HFFc6 (cell line): ENCODE results near the gene TESK1. TPM values are rescaled to one million over a fixed set of nuclear protein-coding genes. Genes with fewer than 3 reads are reported as not detected.

ENCODE experiments used
- DNase-seq: peaks from one replicate; pipeline ENCODE4 v3.0.0-alpha.2; 2018
- H3K27ac Mint-ChIP-seq: 2 replicates; pipeline ENCODE4 v1.8.0; 2020; ENCODE audit warnings: mild to moderate bottlenecking, mixed read lengths
- H3K27me3 Mint-ChIP-seq: 2 replicates; pipeline ENCODE4 v1.8.0; 2021; ENCODE audit warnings: mild to moderate bottlenecking, moderate library complexity, mixed read lengths; ENCODE audit not compliant: insufficient read depth
- H3K36me3 Mint-ChIP-seq: 2 replicates; pipeline ENCODE4 v1.8.0; 2021; ENCODE audit warnings: low read depth, mixed read lengths
- H3K4me1 Mint-ChIP-seq: 2 replicates; pipeline ENCODE4 v1.8.0; 2020; ENCODE audit warnings: low read depth, mixed read lengths
- H3K4me3 Mint-ChIP-seq: 2 replicates; pipeline ENCODE4 v1.8.0; 2020; ENCODE audit warnings: mild to moderate bottlenecking, moderate library complexity, mixed read lengths
- H3K9me3 Mint-ChIP-seq: 2 replicates; pipeline ENCODE4 v1.8.0; 2020; ENCODE audit warnings: mild to moderate bottlenecking, mixed read lengths
- total RNA-seq, 6 experiments: library from RNA; stranded (reverse); fragmentation: NEBNext Ultra II Directional; extraction: Animal tissue kit (Norgen Biotek cat#: 25700); gene quantifications; 2 replicates in 1 of 6; 3 replicates in 5 of 6; pipeline ENCODE4 v1.2.3, GENCODE V29; 2021
- TF ChIP-seq, protein P1 (sequence below): fragments of 200-600 bp; sonication (generic); IDR thresholded peaks from 2 replicates; pipeline ENCODE4 v1.5.0; 2021; ENCODE audit warnings: antibody characterized with exemption, mild to moderate bottlenecking

The TESK1 gene
- total RNA-seq, 6 experiments from 2014 or later: 25.4 to 33.2 (median 28.5) TPM

DNA sequence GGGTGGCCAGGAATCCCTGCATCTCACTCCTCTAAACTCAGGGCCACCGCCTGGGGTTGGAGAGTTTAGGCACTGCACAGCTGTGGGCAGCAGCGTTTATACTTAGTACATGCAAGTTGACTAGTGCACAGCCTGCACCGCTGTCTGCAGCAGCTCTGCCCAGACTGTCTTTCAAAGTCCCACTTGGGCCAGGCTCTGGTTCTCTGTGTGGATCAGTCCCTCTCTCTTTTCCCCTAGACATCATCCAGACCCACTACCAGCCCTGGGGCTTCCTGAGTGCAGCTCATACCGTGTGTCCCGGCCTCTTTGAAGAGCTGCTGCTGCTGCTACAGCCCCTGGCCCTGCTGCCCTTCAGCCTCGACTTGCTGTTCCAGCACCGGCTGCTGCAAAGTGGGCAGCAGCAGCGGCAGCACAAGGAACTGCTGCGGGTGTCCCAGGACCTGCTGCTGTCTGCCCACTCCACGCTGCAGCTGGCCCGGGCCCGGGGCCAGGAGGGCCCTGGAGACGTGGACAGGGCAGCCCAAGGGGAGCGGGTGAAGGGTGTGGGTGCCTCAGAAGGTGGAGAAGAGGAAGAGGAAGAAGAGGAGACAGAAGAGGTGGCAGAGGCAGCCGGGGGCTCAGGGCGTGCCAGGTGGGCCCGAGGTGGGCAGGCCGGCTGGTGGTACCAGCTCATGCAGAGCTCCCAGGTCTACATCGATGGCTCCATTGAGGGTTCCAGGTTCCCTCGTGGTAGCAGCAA lies 45.1 kb upstream of the TESK1 start:
- H3K36me3 Mint-ChIP-seq: peaks cover 32% of the 10 kb centered on the region
- no peak overlapping the region for H3K27ac Mint-ChIP-seq
- H3K4me3 Mint-ChIP-seq: no peak overlapping the region
- no peaks in the 10 kb centered on the region for H3K4me1 Mint-ChIP-seq
- TF ChIP-seq, protein P1, sequence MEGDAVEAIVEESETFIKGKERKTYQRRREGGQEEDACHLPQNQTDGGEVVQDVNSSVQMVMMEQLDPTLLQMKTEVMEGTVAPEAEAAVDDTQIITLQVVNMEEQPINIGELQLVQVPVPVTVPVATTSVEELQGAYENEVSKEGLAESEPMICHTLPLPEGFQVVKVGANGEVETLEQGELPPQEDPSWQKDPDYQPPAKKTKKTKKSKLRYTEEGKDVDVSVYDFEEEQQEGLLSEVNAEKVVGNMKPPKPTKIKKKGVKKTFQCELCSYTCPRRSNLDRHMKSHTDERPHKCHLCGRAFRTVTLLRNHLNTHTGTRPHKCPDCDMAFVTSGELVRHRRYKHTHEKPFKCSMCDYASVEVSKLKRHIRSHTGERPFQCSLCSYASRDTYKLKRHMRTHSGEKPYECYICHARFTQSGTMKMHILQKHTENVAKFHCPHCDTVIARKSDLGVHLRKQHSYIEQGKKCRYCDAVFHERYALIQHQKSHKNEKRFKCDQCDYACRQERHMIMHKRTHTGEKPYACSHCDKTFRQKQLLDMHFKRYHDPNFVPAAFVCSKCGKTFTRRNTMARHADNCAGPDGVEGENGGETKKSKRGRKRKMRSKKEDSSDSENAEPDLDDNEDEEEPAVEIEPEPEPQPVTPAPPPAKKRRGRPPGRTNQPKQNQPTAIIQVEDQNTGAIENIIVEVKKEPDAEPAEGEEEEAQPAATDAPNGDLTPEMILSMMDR: no peak
- no peak for DNase-seq
- peaks cover 14% of the 10 kb centered on the region for H3K27me3 Mint-ChIP-seq
- H3K9me3 Mint-ChIP-seq: no peaks in the 10 kb centered on the region

DNA sequence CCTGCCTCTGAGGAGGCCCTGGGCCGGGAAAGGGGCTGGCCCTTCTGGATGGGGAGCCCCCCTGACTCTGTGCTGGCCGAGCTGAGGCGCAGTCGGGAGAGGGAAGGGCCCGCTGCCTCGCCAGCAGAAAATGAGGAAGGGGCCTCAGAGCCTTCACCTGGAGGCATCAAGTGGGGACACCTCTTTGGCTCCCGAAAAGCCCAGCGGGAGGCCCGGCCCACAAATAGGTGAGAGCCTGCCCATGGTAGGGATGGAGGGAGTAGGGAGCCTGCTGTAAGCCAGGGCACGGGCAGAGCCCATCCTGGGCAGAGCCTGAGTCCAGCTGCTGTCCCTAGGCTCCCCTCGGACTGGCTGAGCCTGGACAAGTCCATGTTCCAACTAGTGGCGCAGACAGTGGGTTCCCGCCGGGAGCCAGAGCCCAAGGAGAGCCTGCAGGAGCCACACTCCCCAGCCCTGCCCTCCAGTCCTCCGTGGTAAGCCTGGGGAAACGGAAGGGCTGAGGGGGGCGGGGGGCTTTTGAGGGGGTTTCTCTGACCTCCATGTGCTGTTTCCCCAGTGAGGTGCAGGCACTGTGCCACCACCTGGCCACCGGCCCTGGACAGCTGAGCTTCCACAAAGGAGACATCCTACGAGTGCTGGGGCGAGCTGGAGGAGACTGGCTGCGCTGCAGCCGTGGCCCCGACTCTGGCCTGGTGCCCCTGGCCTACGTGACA lies 44.3 kb upstream of the TESK1 start:
- Mint-ChIP-seq H3K4me3 (no peak overlapping the region), H3K4me1 (peaks cover under 1% of the 10 kb centered on the region), H3K36me3 (peaks cover 32% of the 10 kb centered on the region), H3K9me3 (no peaks in the 10 kb centered on the region), H3K27ac (no peak overlapping the region), H3K27me3 (peaks cover 14% of the 10 kb centered on the region)
- TF ChIP-seq, protein P1: no peak
- DNase-seq: no peak

DNA sequence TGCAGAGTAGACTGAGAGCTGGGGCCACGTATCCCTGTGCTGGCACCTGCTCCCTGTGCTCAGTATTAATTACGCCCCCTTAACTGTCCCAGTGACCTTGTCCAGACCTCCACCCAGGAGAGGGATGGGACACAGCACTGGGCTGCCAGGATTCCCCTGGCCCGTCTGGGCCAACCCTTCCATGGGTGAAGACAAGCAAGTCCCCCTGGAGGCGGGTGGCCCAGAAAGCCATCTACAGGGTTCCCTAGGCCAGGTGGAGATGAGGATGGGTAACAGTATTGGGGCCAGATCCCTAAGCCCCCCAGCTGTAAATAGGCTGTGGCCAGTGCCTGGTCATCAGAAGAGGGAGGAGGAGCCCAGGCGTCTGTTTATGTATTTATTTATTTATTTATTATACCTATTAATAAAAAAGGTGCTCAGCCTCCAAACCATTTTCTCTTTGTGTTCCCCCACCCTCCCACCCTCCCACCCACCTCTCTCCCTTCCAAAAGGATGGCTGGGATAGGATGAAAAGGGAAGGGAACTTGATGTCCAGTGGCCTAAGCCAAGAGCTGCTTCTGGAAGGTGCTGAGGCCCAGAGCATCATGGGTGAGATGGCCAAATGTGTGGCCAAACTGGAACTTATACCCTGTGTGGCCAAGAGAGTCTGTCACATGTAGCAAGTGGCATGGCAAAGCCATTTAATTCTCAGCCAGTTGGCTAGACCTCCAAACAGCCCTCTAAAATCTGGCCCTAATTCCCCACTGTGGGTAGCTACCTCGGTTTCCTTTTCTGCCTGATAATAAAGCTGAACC lies 43.4 kb upstream of the TESK1 start:
- Mint-ChIP-seq H3K27me3 (peaks cover 11% of the 10 kb centered on the region), H3K4me1 (peaks cover 9% of the 10 kb centered on the region), H3K27ac (0 out of 2 replicates have a peak overlapping the region, but pooled peaks have one; percentile 18), H3K36me3 (peaks cover 30% of the 10 kb centered on the region), H3K9me3 (no peaks in the 10 kb centered on the region), H3K4me3 (no peak overlapping the region)
- DNase-seq: no peak
- TF ChIP-seq, protein P1: no peak

DNA sequence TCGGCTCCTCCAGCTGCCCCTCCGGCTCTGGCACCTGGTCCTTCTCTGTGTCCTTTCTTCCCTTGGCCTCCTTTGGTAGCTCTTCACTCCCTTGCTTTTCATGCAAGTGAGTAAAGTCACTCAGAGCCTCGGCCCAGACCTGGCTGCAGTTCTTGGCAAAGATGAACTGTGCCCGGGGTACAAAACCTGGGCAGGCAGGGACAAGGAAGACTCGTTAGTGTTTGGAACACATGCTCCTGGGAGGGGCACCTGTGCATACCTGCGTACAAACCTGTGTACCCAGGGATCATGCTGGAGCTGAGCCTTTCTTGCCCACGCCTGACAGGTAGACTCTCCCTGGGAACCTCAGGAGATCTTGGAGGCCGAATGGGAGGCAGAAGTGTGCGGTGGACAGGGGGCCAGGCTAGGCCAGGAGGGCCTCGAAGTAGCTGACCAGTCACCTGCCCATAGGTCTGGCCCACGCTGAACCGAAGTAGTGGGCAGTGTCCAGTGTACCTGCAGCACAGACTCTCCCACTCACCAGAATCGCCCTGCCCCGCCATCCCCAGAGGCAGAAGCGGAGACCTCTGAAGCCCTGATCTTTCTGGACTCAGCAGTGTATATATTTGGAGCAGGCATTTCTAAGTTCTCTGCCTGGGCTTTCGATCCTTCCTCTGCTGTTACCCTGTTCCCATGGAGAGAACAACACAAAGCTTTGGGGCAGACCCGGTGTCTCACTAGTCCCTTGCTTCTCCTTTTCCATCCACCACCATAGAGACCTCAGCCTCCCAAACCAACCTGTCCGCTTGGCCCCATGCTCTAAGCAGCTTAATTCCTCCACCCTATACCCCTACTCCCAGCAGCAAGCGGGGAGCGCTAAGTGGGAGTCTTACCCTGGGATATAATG lies 41.9 kb upstream of the TESK1 start:
- Mint-ChIP-seq H3K27me3 (peaks cover 11% of the 10 kb centered on the region), H3K36me3 (peaks cover 22% of the 10 kb centered on the region), H3K4me1 (peaks cover 12% of the 10 kb centered on the region), H3K4me3 (no peak overlapping the region), H3K9me3 (no peaks in the 10 kb centered on the region), H3K27ac (peak overlapping the region; percentile 41)
- DNase-seq: no peak
- TF ChIP-seq, protein P1: no peak

DNA sequence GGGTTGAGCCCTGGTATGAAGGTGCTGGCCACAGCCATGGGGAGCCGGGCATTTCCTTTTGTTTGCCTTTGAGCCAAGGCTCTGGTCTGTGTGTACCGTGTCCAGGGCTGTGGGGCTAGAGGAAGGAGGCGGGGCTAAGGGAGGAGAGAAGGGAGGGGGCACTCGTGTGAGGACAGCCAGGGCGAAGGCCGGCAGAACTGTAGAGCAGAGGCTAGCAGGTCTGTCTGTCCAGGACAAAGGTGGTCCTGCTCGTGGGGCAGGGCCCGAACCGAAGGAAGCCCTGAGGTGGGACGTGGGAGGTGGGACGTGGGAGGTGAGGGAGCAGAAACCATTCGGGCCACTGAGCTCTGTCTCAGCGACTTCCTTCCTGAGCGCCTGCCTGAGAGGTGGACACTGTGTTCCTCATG lies 41.3 kb upstream of the TESK1 start:
- TF ChIP-seq, protein P1: no peak
- DNase-seq: no peak
- no peaks in the 10 kb centered on the region for H3K9me3 Mint-ChIP-seq
- H3K27ac Mint-ChIP-seq: peak overlapping the region; percentile 41
- H3K27me3 Mint-ChIP-seq: peaks cover 11% of the 10 kb centered on the region
- H3K36me3 Mint-ChIP-seq: peaks cover 17% of the 10 kb centered on the region
- H3K4me1 Mint-ChIP-seq: peaks cover 12% of the 10 kb centered on the region
- no peak overlapping the region for H3K4me3 Mint-ChIP-seq
